ENCODE data around the gene USP19.

Gene USP19

DNA sequence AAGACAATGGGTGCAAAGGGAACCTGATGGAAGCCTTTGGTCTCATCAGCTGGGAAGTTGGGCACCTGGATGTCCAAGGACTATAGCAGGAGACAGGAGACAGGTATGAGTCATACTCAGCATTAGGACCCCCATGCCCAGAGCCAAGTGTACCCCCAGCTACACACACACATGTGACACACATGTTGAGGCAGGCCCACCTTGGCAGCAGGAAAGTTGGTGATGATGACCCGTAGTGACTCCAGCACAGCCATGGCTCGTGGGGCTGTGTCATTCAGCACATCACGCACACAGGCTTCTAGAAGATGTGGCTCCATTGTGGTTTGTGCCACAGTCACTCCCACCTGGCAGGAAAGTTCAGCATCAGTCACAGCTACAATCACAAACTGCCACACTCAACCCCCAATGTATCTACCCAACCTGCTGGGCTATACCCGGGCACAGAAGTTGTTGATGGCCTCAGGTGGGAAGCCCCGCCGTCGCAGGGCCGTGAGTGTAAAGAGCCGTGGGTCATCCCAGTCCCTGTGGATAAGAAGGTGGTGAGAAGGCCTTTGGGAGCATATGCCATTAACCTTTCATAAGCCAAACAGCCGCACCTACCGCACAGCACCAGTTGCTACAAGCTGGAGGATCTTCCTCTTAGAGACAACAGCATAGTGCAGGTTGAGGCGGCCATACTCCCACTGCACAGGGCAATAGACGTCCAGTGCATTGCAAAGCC, 21.6 kb downstream of the USP19 start:
- H3K4me1 ChIP-seq (ENCODE audit: insufficient read depth, insufficient read length) = peaks cover 3% of the 10 kb centered on the region
- no peaks in the 10 kb centered on the region for H3K27me3 ChIP-seq (ENCODE audit: insufficient read depth, insufficient read length)
- H3K9ac ChIP-seq (ENCODE audit: insufficient read length, low read depth) = no peak overlapping the region
- no peaks in the 10 kb centered on the region for H3K9me3 ChIP-seq (ENCODE audit: insufficient read depth, low read length)
- no peak for DNase-seq (ENCODE audit: low read depth, low spot score)
- H3K4me3 ChIP-seq (ENCODE audit: insufficient read length, low read depth) = no peak overlapping the region
- peaks cover 77% of the 10 kb centered on the region for H3K36me3 ChIP-seq (ENCODE audit: insufficient read depth, insufficient read length, low read length)
- TF ChIP-seq SUZ12 (IDR thresholded peaks at IDR 0.05; ENCODE audit: extremely low read depth, insufficient read depth, insufficient read length) = no peak
- TF ChIP-seq YY1 (IDR thresholded peaks at IDR 0.05; ENCODE audit: insufficient read depth, insufficient read length) = no peak
- TF ChIP-seq ZNF274 (IDR thresholded peaks at IDR 0.05; ENCODE audit: low read depth, low read length) = no peak

GRCh38 chr3:49098429-49098828, 22.2 kb downstream of the USP19 start:
- no peaks in the 10 kb centered on the region for H3K27me3 ChIP-seq (ENCODE audit: insufficient read depth, insufficient read length)
- no peak overlapping the region for H3K9ac ChIP-seq (ENCODE audit: insufficient read length, low read depth)
- H3K9me3 ChIP-seq (ENCODE audit: insufficient read depth, low read length) = no peaks in the 10 kb centered on the region
- no peak for DNase-seq (ENCODE audit: low read depth, low spot score)
- TF ChIP-seq YY1 (IDR thresholded peaks at IDR 0.05; ENCODE audit: insufficient read depth, insufficient read length) (no peak), SUZ12 (IDR thresholded peaks at IDR 0.05; ENCODE audit: extremely low read depth, insufficient read depth, insufficient read length) (no peak), ZNF274 (IDR thresholded peaks at IDR 0.05; ENCODE audit: low read depth, low read length) (no peak)
- no peak overlapping the region for H3K4me3 ChIP-seq (ENCODE audit: insufficient read length, low read depth)
- peaks cover 3% of the 10 kb centered on the region for H3K4me1 ChIP-seq (ENCODE audit: insufficient read depth, insufficient read length)
- peaks cover 73% of the 10 kb centered on the region for H3K36me3 ChIP-seq (ENCODE audit: insufficient read depth, insufficient read length, low read length)

GRCh38 chr3:49093853-49094767, 26.5 kb downstream of the USP19 start, which contains the start of gene QRICH1:
QRICH1 (minus strand) TSS chr3:49094071; CDS start chr3:49077017, 17,054 bp downstream.
- Histone ChIP-seq H3K27me3 (ENCODE audit: insufficient read depth, insufficient read length) (no peaks in the 10 kb centered on the region), H3K36me3 (ENCODE audit: insufficient read depth, insufficient read length, low read length) (peaks cover 53% of the 10 kb centered on the region), H3K4me3 (ENCODE audit: insufficient read length, low read depth) (peak within 1 kb of the TSS; percentile 89), H3K9ac (ENCODE audit: insufficient read length, low read depth) (peak within 1 kb of the TSS; percentile 98), H3K9me3 (ENCODE audit: insufficient read depth, low read length) (no peaks in the 10 kb centered on the region), H3K4me1 (ENCODE audit: insufficient read depth, insufficient read length) (peaks cover 3% of the 10 kb centered on the region)
- TF ChIP-seq YY1 (IDR thresholded peaks at IDR 0.05; ENCODE audit: insufficient read depth, insufficient read length) (peak; percentile 84), ZNF274 (IDR thresholded peaks at IDR 0.05; ENCODE audit: low read depth, low read length) (no peak)
- DNase-seq (ENCODE audit: low read depth, low spot score) = peak; percentile 96

- H3K9me3 ChIP-seq (ENCODE audit: insufficient read depth, low read length) = no peaks in the 10 kb centered on the region
- H3K36me3 ChIP-seq (ENCODE audit: insufficient read depth, insufficient read length, low read length) = peaks cover 52% of the 10 kb centered on the region
- peak; percentile 55 for DNase-seq (ENCODE audit: low read depth, low spot score)
- H3K27me3 ChIP-seq (ENCODE audit: insufficient read depth, insufficient read length) = no peaks in the 10 kb centered on the region
- no peak for TF ChIP-seq ZNF274 (IDR thresholded peaks at IDR 0.05; ENCODE audit: low read depth, low read length)
- TF ChIP-seq SUZ12 (IDR thresholded peaks at IDR 0.05; ENCODE audit: extremely low read depth, insufficient read depth, insufficient read length) = no peak
- TF ChIP-seq YY1 (IDR thresholded peaks at IDR 0.05; ENCODE audit: insufficient read depth, insufficient read length) = no peak
- H3K9ac ChIP-seq (ENCODE audit: insufficient read length, low read depth) = peak overlapping the region; percentile 98
- H3K4me1 ChIP-seq (ENCODE audit: insufficient read depth, insufficient read length) = peaks cover 2% of the 10 kb centered on the region
- peak overlapping the region; percentile 89 for H3K4me3 ChIP-seq (ENCODE audit: insufficient read length, low read depth)
Observed at GRCh38 chr3:49092938-49093852, 27.4 kb downstream of the USP19 start.

GRCh38 chr3:49081429-49081828, 39.2 kb downstream of the USP19 start:
- H3K36me3 ChIP-seq (ENCODE audit: insufficient read depth, insufficient read length, low read length) = peaks cover 38% of the 10 kb centered on the region
- TF ChIP-seq YY1 (IDR thresholded peaks at IDR 0.05; ENCODE audit: insufficient read depth, insufficient read length) (no peak), ZNF274 (IDR thresholded peaks at IDR 0.05; ENCODE audit: low read depth, low read length) (no peak), SUZ12 (IDR thresholded peaks at IDR 0.05; ENCODE audit: extremely low read depth, insufficient read depth, insufficient read length) (no peak)

GRCh38 chr3:49079270-49079669, 41.4 kb downstream of the USP19 start:
- Histone ChIP-seq H3K9me3 (ENCODE audit: insufficient read depth, low read length) (no peaks in the 10 kb centered on the region), H3K4me3 (ENCODE audit: insufficient read length, low read depth) (no peak overlapping the region), H3K27me3 (ENCODE audit: insufficient read depth, insufficient read length) (no peaks in the 10 kb centered on the region), H3K4me1 (ENCODE audit: insufficient read depth, insufficient read length) (no peaks in the 10 kb centered on the region), H3K36me3 (ENCODE audit: insufficient read depth, insufficient read length, low read length) (peaks cover 54% of the 10 kb centered on the region), H3K9ac (ENCODE audit: insufficient read length, low read depth) (no peak overlapping the region)
- DNase-seq (ENCODE audit: low read depth, low spot score) = no peak
- TF ChIP-seq YY1 (IDR thresholded peaks at IDR 0.05; ENCODE audit: insufficient read depth, insufficient read length) (no peak), ZNF274 (IDR thresholded peaks at IDR 0.05; ENCODE audit: low read depth, low read length) (no peak), SUZ12 (IDR thresholded peaks at IDR 0.05; ENCODE audit: extremely low read depth, insufficient read depth, insufficient read length) (no peak)

More at GRCh38 chr3:49081429-49081828, 39.2 kb downstream of the USP19 start:
- Histone ChIP-seq H3K9me3 (ENCODE audit: insufficient read depth, low read length) (no peaks in the 10 kb centered on the region), H3K9ac (ENCODE audit: insufficient read length, low read depth) (no peak overlapping the region), H3K27me3 (ENCODE audit: insufficient read depth, insufficient read length) (no peaks in the 10 kb centered on the region), H3K4me1 (ENCODE audit: insufficient read depth, insufficient read length) (no peaks in the 10 kb centered on the region), H3K4me3 (ENCODE audit: insufficient read length, low read depth) (no peak overlapping the region)
- no peak for DNase-seq (ENCODE audit: low read depth, low spot score)
